ENCODE data around the gene DLEC1. TPM values are rescaled to one million over a fixed set of nuclear protein-coding genes. Genes with fewer than 3 reads are reported as not detected.

The DLEC1 gene
- total and polyA plus RNA-seq, 2 experiments from 2014 or later, result 0.31 to 0.66 TPM

- TF ChIP-seq CTCF (conservative IDR thresholded peaks at IDR 0.05; ENCODE audit: low read depth in 2 of 2), result no peak
- TF ChIP-seq STAT1 (IDR thresholded peaks at IDR 0.05; ENCODE audit: unreplicated experiment), result no peak
- no peak for TF ChIP-seq ZNF331 (CRISPR knock-in tag; IDR thresholded peaks at IDR 0.05; ENCODE audit: low read depth)
- TF ChIP-seq ZNF462 (CRISPR knock-in tag; IDR thresholded peaks at IDR 0.05), result no peak
- no peak for TF ChIP-seq CREB1 (CRISPR knock-in tag; IDR thresholded peaks at IDR 0.05; ENCODE audit: low read depth)
These were observed 7.7 kb upstream of the DLEC1 start (continued) for GRCh38 chr3:38031022-38031994.

All from GM23338 (cell line).